Esophagus squamous epithelium (tissue), 4 donors: ENCODE measurements around the gene BCAR1.

Experiments used
- POLR2A ChIP-seq, 4 donors: fragments of 450-650 bp; IDR thresholded peaks; one replicate each; pipeline ENCODE4 v1.6.1; 2017; ENCODE audit warnings: antibody characterized with exemption in 4 of 4, mild to moderate bottlenecking in 4 of 4, moderate library complexity in 3 of 4
- TF ChIP-seq, protein P1 (sequence below), 6 experiments: fragments of 450-650 bp in 4 of 6; fragments of 200-600 bp in 2 of 6; sonication (generic) in 2 of 6; IDR thresholded peaks; one replicate each; pipeline ENCODE4 v1.5.1; 2016 to 2019; ENCODE audit warnings: antibody characterized with exemption in 6 of 6, mild to moderate bottlenecking in 4 of 6, moderate library complexity in 4 of 6

DNA sequence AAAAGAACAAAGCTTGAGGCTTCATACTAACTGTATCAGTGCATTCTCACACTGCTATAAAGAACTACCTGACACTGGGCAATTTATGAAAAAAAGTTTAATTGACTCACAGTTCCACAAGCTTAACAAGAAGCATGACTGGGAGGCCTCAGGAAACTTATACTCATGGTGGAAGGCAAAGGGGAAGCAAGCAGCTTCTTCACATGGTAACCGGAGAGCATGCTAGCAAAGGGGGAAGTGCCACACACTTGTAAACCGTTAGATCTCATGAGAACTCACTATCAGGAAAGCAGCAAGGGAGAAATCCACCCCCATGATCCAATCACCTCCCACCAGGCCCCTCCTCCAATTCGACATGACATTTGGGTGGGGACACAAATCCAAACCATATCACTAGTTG lies 69.8 kb downstream of the BCAR1 start:
- no peak for TF ChIP-seq POLR2A (IDR thresholded peaks at IDR 0.05)
- TF ChIP-seq, protein P1, sequence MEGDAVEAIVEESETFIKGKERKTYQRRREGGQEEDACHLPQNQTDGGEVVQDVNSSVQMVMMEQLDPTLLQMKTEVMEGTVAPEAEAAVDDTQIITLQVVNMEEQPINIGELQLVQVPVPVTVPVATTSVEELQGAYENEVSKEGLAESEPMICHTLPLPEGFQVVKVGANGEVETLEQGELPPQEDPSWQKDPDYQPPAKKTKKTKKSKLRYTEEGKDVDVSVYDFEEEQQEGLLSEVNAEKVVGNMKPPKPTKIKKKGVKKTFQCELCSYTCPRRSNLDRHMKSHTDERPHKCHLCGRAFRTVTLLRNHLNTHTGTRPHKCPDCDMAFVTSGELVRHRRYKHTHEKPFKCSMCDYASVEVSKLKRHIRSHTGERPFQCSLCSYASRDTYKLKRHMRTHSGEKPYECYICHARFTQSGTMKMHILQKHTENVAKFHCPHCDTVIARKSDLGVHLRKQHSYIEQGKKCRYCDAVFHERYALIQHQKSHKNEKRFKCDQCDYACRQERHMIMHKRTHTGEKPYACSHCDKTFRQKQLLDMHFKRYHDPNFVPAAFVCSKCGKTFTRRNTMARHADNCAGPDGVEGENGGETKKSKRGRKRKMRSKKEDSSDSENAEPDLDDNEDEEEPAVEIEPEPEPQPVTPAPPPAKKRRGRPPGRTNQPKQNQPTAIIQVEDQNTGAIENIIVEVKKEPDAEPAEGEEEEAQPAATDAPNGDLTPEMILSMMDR (IDR thresholded peaks at IDR 0.05), result no peak
